ENCODE results near the gene DLG1. TPM values are rescaled to one million over a fixed set of nuclear protein-coding genes. Genes with fewer than 3 reads are reported as not detected.

DLG1 gene
- 117 to 166 TPM (median 157 TPM) in 3 replicates for total RNA-seq
- long read RNA-seq, full-length matches to known transcripts = 6 of 114 reads
- long read RNA-seq, partial matches to known transcripts = 6 of 114 reads
- long read RNA-seq, other reads (novel, unspliced or antisense) = 102 of 114 reads

GRCh38 chr3:197298341-197298944 is at the start of gene DLG1:
Gene DLG1, minus strand, starts transcription at chr3:197298612. Its CDS starts 1,408 bp downstream, at chr3:197297204.
- Mint-ChIP-seq H3K27me3 (ENCODE audit: low read depth) (no peaks in the 10 kb centered on the region), H3K4me1 (ENCODE audit: low read depth) (peaks cover 46% of the 10 kb centered on the region), H3K9me3 (ENCODE audit: low read depth) (no peaks in the 10 kb centered on the region), H3K27ac (ENCODE audit: unreplicated experiment) (peak within 1 kb of the TSS; percentile 93), H3K36me3 (ENCODE audit: low read depth) (no peaks in the 10 kb centered on the region), H3K4me3 (ENCODE audit: unreplicated experiment) (peak within 1 kb of the TSS; percentile 82)
- TF ChIP-seq CTCF (IDR thresholded peaks at IDR 0.05) = peak; percentile 20
- DNase-seq (ENCODE audit: low spot score) = no peak

GRCh38 chr3:197348014-197348413 is 49.6 kb upstream of the DLG1 start:
- Mint-ChIP-seq H3K4me3 (ENCODE audit: unreplicated experiment) (no peak overlapping the region), H3K27me3 (ENCODE audit: low read depth) (no peaks in the 10 kb centered on the region), H3K4me1 (ENCODE audit: low read depth) (peaks cover 15% of the 10 kb centered on the region), H3K36me3 (ENCODE audit: low read depth) (no peaks in the 10 kb centered on the region), H3K9me3 (ENCODE audit: low read depth) (no peaks in the 10 kb centered on the region), H3K27ac (ENCODE audit: unreplicated experiment) (no peak overlapping the region)
- no peak for DNase-seq (ENCODE audit: low spot score)
- TF ChIP-seq CTCF (IDR thresholded peaks at IDR 0.05) = no peak

- Mint-ChIP-seq H3K36me3 (ENCODE audit: low read depth) (no peaks in the 10 kb centered on the region), H3K4me3 (ENCODE audit: unreplicated experiment) (no peak overlapping the region), H3K4me1 (ENCODE audit: low read depth) (peaks cover 8% of the 10 kb centered on the region), H3K9me3 (ENCODE audit: low read depth) (no peaks in the 10 kb centered on the region), H3K27me3 (ENCODE audit: low read depth) (no peaks in the 10 kb centered on the region), H3K27ac (ENCODE audit: unreplicated experiment) (no peak overlapping the region)
- TF ChIP-seq CTCF (IDR thresholded peaks at IDR 0.05) = no peak
- no peak for DNase-seq (ENCODE audit: low spot score)
Observed at GRCh38 chr3:197345390-197345789, 47.0 kb upstream of the DLG1 start.

GRCh38 chr3:197344582-197345318 is 46.3 kb upstream of the DLG1 start:
- DNase-seq (ENCODE audit: low spot score) = no peak
- no peak overlapping the region for H3K27ac Mint-ChIP-seq (ENCODE audit: unreplicated experiment)
- H3K9me3 Mint-ChIP-seq (ENCODE audit: low read depth) = no peaks in the 10 kb centered on the region
- no peak for TF ChIP-seq CTCF (IDR thresholded peaks at IDR 0.05)
- peaks cover 14% of the 10 kb centered on the region for H3K4me1 Mint-ChIP-seq (ENCODE audit: low read depth)
- H3K4me3 Mint-ChIP-seq (ENCODE audit: unreplicated experiment) = no peak overlapping the region
- H3K36me3 Mint-ChIP-seq (ENCODE audit: low read depth) = no peaks in the 10 kb centered on the region
- H3K27me3 Mint-ChIP-seq (ENCODE audit: low read depth) = no peaks in the 10 kb centered on the region

GRCh38 chr3:197343656-197344408 is 45.4 kb upstream of the DLG1 start:
- Mint-ChIP-seq H3K4me3 (ENCODE audit: unreplicated experiment) (no peak overlapping the region), H3K27ac (ENCODE audit: unreplicated experiment) (no peak overlapping the region), H3K36me3 (ENCODE audit: low read depth) (no peaks in the 10 kb centered on the region), H3K9me3 (ENCODE audit: low read depth) (no peaks in the 10 kb centered on the region), H3K4me1 (ENCODE audit: low read depth) (peaks cover 13% of the 10 kb centered on the region), H3K27me3 (ENCODE audit: low read depth) (no peaks in the 10 kb centered on the region)
- DNase-seq (ENCODE audit: low spot score) = no peak
- no peak for TF ChIP-seq CTCF (IDR thresholded peaks at IDR 0.05)

Data from chondrocyte (in vitro differentiated cells).